22Rv1 (cell line): ENCODE results near the gene SLC6A3.

ENCODE experiments used
- H3K27ac ChIP-seq: fragments of 450-650 bp; 2 replicates; pipeline ENCODE4 v1.5.1; 2017
- CTCF ChIP-seq: fragments of 450-650 bp; IDR thresholded peaks from 2 replicates; pipeline ENCODE4 v1.5.1; 2017; ENCODE audit warnings: mild to moderate bottlenecking
- ZFX ChIP-seq: fragments of 450-650 bp; IDR thresholded peaks from 2 replicates; pipeline ENCODE4 v1.6.1; 2017; ENCODE audit warnings: antibody characterized with exemption, borderline replicate concordance

Gene SLC6A3

GRCh38 chr5:1392261-1392660 lies 53.0 kb downstream of the SLC6A3 start:
- no peak overlapping the region for H3K27ac ChIP-seq
- TF ChIP-seq ZFX, result no peak
- TF ChIP-seq CTCF, result no peak

- H3K27ac ChIP-seq, result no peak overlapping the region
- no peak for TF ChIP-seq ZFX
- TF ChIP-seq CTCF, result no peak
These were observed 53.5 kb downstream of the SLC6A3 start for GRCh38 chr5:1391691-1392090.

DNA sequence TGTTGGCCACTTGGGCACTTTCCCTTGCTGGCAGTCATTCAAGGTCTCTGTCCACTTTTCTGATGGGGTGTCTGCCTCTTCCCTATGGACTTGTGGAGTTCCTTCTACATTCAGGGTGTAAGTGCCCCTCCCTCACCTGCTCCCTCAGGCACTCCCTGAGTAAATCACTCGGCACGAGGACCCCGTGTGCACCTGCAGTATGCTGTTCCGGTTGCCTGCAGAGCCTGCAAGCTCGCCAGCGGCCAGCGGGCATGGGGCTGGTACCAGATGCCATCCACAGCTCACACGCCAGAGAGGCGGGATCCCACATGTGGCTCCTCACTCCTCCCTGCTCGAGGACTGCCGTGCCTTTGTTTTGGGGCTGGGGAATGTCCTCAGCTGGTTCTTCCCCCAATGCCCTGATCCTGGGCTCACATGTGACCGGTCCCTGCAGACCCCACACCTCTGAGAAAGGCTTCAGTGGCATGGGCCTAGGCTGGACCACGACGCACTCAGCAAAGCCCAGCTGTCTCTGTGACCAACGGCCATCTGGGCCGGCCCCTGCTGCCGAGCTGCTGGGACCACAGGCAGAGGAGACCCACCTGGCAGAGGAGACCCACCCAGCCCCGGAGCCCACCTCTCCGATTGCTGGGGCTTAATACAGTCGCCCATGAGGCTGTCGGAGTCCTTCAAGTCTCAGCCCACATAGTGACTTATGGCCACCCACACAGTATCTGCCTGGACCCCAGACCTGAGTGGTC lies 54.2 kb downstream of the SLC6A3 start:
- TF ChIP-seq ZFX (no peak), CTCF (no peak)
- H3K27ac ChIP-seq, result no peak overlapping the region

- TF ChIP-seq ZFX, result no peak
- no peak for TF ChIP-seq CTCF
- H3K27ac ChIP-seq, result no peak overlapping the region
These were observed 54.9 kb downstream of the SLC6A3 start for GRCh38 chr5:1390333-1390732.

DNA sequence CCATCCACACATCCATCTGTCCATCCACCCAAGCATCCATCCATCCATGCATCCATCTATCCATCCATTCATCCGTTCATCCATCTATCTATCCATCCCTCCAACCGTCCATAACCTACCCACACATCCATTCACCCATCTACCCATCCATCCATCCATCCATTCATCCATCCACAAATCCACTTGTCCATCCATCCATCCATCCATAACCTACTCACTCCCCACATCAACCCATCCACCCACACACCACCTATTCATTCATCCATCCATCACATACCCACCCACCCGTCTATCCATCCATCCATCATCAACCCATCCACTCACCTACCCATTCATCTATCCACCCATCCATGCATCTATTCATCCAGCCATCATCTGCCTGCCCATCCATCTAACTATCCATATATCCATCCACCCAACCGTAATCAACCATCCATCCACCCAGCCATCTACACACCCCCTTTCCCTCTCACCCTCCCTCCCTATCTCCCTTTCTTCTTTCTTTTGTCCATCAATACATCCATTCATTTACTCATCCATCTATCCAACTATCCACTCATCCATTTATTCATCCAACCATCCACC lies 56.8 kb downstream of the SLC6A3 start:
- TF ChIP-seq CTCF (no peak), ZFX (no peak)
- no peak overlapping the region for H3K27ac ChIP-seq

DNA sequence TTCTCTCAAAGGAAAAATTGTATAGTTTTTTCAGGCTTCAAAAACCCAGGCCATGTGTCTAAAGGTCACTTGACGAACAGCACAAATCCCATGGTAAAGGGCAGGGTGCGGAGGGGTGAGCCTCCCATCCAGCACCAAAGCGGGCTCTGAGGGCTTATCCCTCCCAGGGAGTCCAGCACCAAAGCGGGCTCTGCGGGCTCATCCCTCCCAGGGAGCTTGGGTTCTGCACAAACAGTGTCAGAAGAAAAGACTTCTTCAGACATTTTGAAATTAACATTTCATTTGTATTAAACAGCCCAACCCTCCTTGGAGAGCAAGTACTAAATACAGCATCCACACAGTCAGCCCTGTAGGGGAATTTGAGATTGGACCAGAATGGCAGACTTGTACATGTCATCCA lies 57.4 kb downstream of the SLC6A3 start:
- TF ChIP-seq ZFX, result no peak
- no peak for TF ChIP-seq CTCF

GRCh38 chr5:1387059-1387755 lies 58.0 kb downstream of the SLC6A3 start:
- TF ChIP-seq ZFX, result no peak
- TF ChIP-seq CTCF, result no peak
- no peak overlapping the region for H3K27ac ChIP-seq

More for the DNA sequence above, 57.4 kb downstream of the SLC6A3 start:
- no peak overlapping the region for H3K27ac ChIP-seq
